Activated T-helper 17 cell treated with anti-CD3 and anti-CD28 coated beads, Interleukin-2, amount 50 U/mL, for 72 hours (primary cell): ENCODE results near the gene GTF2F2. TPM values are rescaled to one million over a fixed set of nuclear protein-coding genes. Genes with fewer than 3 reads are reported as not detected.
A peak's percentile ranks its signal among the peaks of the same experiment; 100 is the strongest.
"Not testable (repeated sequence)": the region's sequence is repeated elsewhere in the genome, so short reads cannot be mapped to it uniquely, and the experiment has no call there.

Experiments used
- ATAC-seq: fragments of 150-1000 bp; cut with Tn5 transposase; replicated peaks from 2 replicates; pipeline ENCODE4 v1.10.0; 2021; ENCODE audit warnings: mild to moderate bottlenecking, moderate library complexity
- H3K27ac Mint-ChIP-seq: one replicate; pipeline ENCODE4 v1.8.0; 2022; ENCODE audit warnings: mixed read lengths
- H3K27me3 Mint-ChIP-seq: one replicate; pipeline ENCODE4 v1.8.0; 2022; ENCODE audit warnings: mixed read lengths
- H3K36me3 Mint-ChIP-seq: one replicate; pipeline ENCODE4 v1.8.0; 2022; ENCODE audit warnings: low read depth, mild to moderate bottlenecking, mixed read lengths
- H3K4me1 Mint-ChIP-seq: one replicate; pipeline ENCODE4 v1.8.0; 2022; ENCODE audit warnings: mixed read lengths
- H3K4me3 Mint-ChIP-seq: one replicate; pipeline ENCODE4 v1.8.0; 2022; ENCODE audit warnings: mild to moderate bottlenecking, mixed read lengths
- H3K9me3 Mint-ChIP-seq: one replicate; pipeline ENCODE4 v1.8.0; 2022; ENCODE audit warnings: mixed read lengths
- total RNA-seq, 2 donors: library from RNA; stranded (reverse); gene quantifications; one replicate each; pipeline ENCODE4 v1.2.3, GENCODE V29; 2022

GTF2F2 gene
- total RNA-seq, 2 donors from 2014 or later = 12.5 to 25.0 TPM

- Mint-ChIP-seq H3K4me3 (no peak overlapping the region), H3K27ac (peak overlapping the region; percentile 78), H3K9me3 (no peaks in the 10 kb centered on the region), H3K36me3 (peaks cover 27% of the 10 kb centered on the region), H3K4me1 (peaks cover 17% of the 10 kb centered on the region), H3K27me3 (no peaks in the 10 kb centered on the region)
- ATAC-seq = peak; percentile 66
Observed at GRCh38 chr13:45180713-45181601, 60.6 kb downstream of the GTF2F2 start.

GRCh38 chr13:45184693-45185092 lies 64.4 kb downstream of the GTF2F2 start:
- Mint-ChIP-seq H3K9me3 (no peaks in the 10 kb centered on the region), H3K27me3 (no peaks in the 10 kb centered on the region), H3K4me1 (peaks cover 4% of the 10 kb centered on the region), H3K4me3 (no peak overlapping the region), H3K27ac (no peak overlapping the region), H3K36me3 (peaks cover 28% of the 10 kb centered on the region)
- ATAC-seq = no peak

- Mint-ChIP-seq H3K36me3 (peaks cover 28% of the 10 kb centered on the region), H3K4me3 (no peak overlapping the region), H3K27me3 (no peaks in the 10 kb centered on the region), H3K9me3 (no peaks in the 10 kb centered on the region), H3K4me1 (peaks cover 4% of the 10 kb centered on the region), H3K27ac (no peak overlapping the region)
- no peak for ATAC-seq
Observed at GRCh38 chr13:45185286-45185685, 65.0 kb downstream of the GTF2F2 start.

- peaks cover 17% of the 10 kb centered on the region for H3K36me3 Mint-ChIP-seq
- not testable (repeated sequence) for H3K9me3 Mint-ChIP-seq, H3K27me3 Mint-ChIP-seq, H3K4me1 Mint-ChIP-seq, ATAC-seq, H3K27ac Mint-ChIP-seq, H3K4me3 Mint-ChIP-seq
Observed at GRCh38 chr13:45189077-45189476, 68.8 kb downstream of the GTF2F2 start.

- not testable (repeated sequence) for ATAC-seq, H3K4me1 Mint-ChIP-seq, H3K9me3 Mint-ChIP-seq, H3K27ac Mint-ChIP-seq, H3K27me3 Mint-ChIP-seq, H3K4me3 Mint-ChIP-seq
- H3K36me3 Mint-ChIP-seq = peaks cover 13% of the 10 kb centered on the region
Observed at GRCh38 chr13:45189511-45189910, 69.2 kb downstream of the GTF2F2 start.

GRCh38 chr13:45191874-45192273 lies 71.6 kb downstream of the GTF2F2 start:
- no peaks in the 10 kb centered on the region for H3K9me3 Mint-ChIP-seq
- ATAC-seq = no peak
- H3K4me1 Mint-ChIP-seq = no peaks in the 10 kb centered on the region
- no peaks in the 10 kb centered on the region for H3K27me3 Mint-ChIP-seq
- peaks cover 12% of the 10 kb centered on the region for H3K36me3 Mint-ChIP-seq
- H3K27ac Mint-ChIP-seq = no peak overlapping the region
- H3K4me3 Mint-ChIP-seq = no peak overlapping the region

- no peak overlapping the region for H3K4me3 Mint-ChIP-seq
- H3K27ac Mint-ChIP-seq = no peak overlapping the region
- H3K27me3 Mint-ChIP-seq = no peaks in the 10 kb centered on the region
- no peaks in the 10 kb centered on the region for H3K4me1 Mint-ChIP-seq
- H3K9me3 Mint-ChIP-seq = no peaks in the 10 kb centered on the region
- peaks cover 5% of the 10 kb centered on the region for H3K36me3 Mint-ChIP-seq
- ATAC-seq = no peak
Observed at GRCh38 chr13:45194081-45194939, 74.0 kb downstream of the GTF2F2 start.

- no peak overlapping the region for H3K27ac Mint-ChIP-seq
- H3K36me3 Mint-ChIP-seq = peaks cover 5% of the 10 kb centered on the region
- no peaks in the 10 kb centered on the region for H3K9me3 Mint-ChIP-seq
- no peak for ATAC-seq
- H3K4me3 Mint-ChIP-seq = no peak overlapping the region
- H3K4me1 Mint-ChIP-seq = peaks cover 6% of the 10 kb centered on the region
- no peaks in the 10 kb centered on the region for H3K27me3 Mint-ChIP-seq
Observed at GRCh38 chr13:45195421-45195820, 75.1 kb downstream of the GTF2F2 start.

- Mint-ChIP-seq H3K27ac (no peak overlapping the region), H3K4me1 (peaks cover 6% of the 10 kb centered on the region), H3K9me3 (no peaks in the 10 kb centered on the region), H3K27me3 (no peaks in the 10 kb centered on the region), H3K36me3 (peaks cover 5% of the 10 kb centered on the region), H3K4me3 (no peak overlapping the region)
- ATAC-seq = no peak
Observed at GRCh38 chr13:45196096-45196495, 75.8 kb downstream of the GTF2F2 start.

- no peak overlapping the region for H3K27ac Mint-ChIP-seq
- H3K4me1 Mint-ChIP-seq = peaks cover 6% of the 10 kb centered on the region
- H3K36me3 Mint-ChIP-seq = peaks cover 8% of the 10 kb centered on the region
- no peaks in the 10 kb centered on the region for H3K27me3 Mint-ChIP-seq
- H3K9me3 Mint-ChIP-seq = no peaks in the 10 kb centered on the region
- ATAC-seq = peak; percentile 54
- H3K4me3 Mint-ChIP-seq = no peak overlapping the region
Observed at GRCh38 chr13:45196622-45197021, 76.3 kb downstream of the GTF2F2 start.

- H3K4me3 Mint-ChIP-seq = no peak overlapping the region
- ATAC-seq = no peak
- H3K27me3 Mint-ChIP-seq = no peaks in the 10 kb centered on the region
- H3K4me1 Mint-ChIP-seq = peaks cover 6% of the 10 kb centered on the region
- peaks cover 17% of the 10 kb centered on the region for H3K36me3 Mint-ChIP-seq
- no peaks in the 10 kb centered on the region for H3K9me3 Mint-ChIP-seq
- H3K27ac Mint-ChIP-seq = no peak overlapping the region
Observed at GRCh38 chr13:45198041-45198440, 77.7 kb downstream of the GTF2F2 start.

- Mint-ChIP-seq H3K9me3 (no peaks in the 10 kb centered on the region), H3K36me3 (peaks cover 17% of the 10 kb centered on the region), H3K4me1 (peaks cover 6% of the 10 kb centered on the region), H3K27me3 (no peaks in the 10 kb centered on the region), H3K4me3 (no peak overlapping the region), H3K27ac (no peak overlapping the region)
- ATAC-seq = no peak
Observed at GRCh38 chr13:45198924-45199323, 78.6 kb downstream of the GTF2F2 start.

GRCh38 chr13:45199711-45200110 lies 79.4 kb downstream of the GTF2F2 start:
- ATAC-seq = no peak
- Mint-ChIP-seq H3K4me3 (no peak overlapping the region), H3K27ac (peak overlapping the region; percentile 18), H3K4me1 (peaks cover 8% of the 10 kb centered on the region), H3K36me3 (peaks cover 17% of the 10 kb centered on the region), H3K27me3 (no peaks in the 10 kb centered on the region), H3K9me3 (no peaks in the 10 kb centered on the region)

- no peaks in the 10 kb centered on the region for H3K9me3 Mint-ChIP-seq
- peaks cover 14% of the 10 kb centered on the region for H3K4me1 Mint-ChIP-seq
- no peak within 1 kb of the TSS for H3K4me3 Mint-ChIP-seq
- no peak for ATAC-seq
- H3K36me3 Mint-ChIP-seq = peaks cover 12% of the 10 kb centered on the region
- peak within 1 kb of the TSS; percentile 18 for H3K27ac Mint-ChIP-seq
- H3K27me3 Mint-ChIP-seq = no peaks in the 10 kb centered on the region
Observed at GRCh38 chr13:45200701-45201232, 80.5 kb downstream of the GTF2F2 start, which contains the start of gene KCTD4. TSS of gene KCTD4 (minus strand) at chr13:45201045. CDS start at chr13:45194567, 6,478 bp downstream.
